Embryonic facial prominence (tissue), 1 donor: ENCODE measurements around the gene BICD1.

Source experiments
- DNase-seq: peaks from one replicate; pipeline ENCODE4 v3.0.0-alpha.2; 2016; ENCODE audit errors: extremely low spot score

The BICD1 gene

DNA sequence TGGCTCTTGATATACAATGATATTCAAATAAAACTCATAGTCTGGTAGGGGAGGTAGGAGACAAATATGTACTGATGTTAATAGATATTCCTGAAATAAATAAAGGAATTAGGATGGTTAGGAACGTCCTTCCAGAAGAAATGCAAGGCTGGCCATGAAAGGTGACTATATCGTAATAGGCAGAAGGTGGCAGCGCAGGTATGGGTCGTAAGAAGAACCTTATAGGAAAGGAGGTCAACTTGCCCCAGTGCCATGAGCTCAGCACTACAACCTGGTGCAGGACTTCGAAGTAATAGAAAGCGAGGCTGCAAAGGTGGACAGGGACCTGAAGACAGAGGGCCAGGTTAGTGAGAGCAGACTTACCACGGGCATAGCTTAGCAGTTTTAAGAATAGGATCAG is 237.4 kb downstream of the BICD1 start:
- no peak for DNase-seq

GRCh38 chr12:32353540-32353939 is 246.9 kb downstream of the BICD1 start:
- DNase-seq = no peak

DNA sequence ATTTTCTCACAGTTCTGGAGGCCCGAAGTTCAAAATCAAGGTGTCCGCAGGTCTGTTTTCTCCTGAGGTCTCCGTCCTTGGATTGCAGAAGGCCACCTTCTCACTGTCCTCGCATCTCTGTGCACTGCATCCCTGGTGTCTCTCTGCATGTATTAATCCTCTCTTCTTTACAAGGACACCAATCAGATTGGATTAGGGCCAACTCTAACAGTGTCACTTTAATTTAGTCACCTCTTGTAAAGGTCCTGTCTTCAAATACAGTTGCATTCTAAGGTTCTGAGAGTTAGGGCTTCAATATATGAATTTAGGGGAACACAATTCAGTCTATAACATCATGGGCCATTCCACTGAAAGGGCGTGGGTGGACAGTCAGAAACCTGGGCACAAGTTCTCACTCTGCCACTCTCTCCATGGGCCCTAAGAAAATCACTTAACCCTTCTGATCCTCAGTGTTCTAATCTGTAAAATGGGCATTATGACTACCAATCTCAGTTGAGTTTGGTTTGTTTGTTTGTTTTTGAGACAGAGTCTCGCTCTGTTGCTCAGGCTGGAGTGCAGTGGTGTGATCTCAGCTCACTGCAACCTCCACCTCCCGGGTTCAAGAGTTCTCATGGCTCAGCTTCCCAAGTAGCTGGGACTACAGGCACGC is 251.1 kb downstream of the BICD1 start:
- DNase-seq = no peak

DNA sequence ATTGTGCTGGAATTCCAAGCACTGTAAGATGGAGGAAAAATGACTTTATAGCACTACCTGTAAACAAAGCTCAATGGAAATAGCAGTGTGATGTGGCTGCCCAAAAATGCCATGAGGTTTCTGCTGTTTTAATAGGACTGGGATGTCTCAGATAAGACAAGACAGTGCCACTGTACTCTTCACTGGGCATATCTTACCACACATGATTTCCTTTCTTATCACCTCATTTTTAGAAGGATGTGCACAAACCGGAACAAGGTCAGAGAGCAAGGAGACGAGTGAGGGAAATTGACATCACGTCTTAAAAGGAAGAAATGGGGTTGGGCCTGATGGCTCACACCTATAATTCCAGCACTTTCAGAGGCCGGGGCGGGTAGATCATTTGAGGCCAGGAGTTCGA is 254.3 kb downstream of the BICD1 start:
- no peak for DNase-seq

DNA sequence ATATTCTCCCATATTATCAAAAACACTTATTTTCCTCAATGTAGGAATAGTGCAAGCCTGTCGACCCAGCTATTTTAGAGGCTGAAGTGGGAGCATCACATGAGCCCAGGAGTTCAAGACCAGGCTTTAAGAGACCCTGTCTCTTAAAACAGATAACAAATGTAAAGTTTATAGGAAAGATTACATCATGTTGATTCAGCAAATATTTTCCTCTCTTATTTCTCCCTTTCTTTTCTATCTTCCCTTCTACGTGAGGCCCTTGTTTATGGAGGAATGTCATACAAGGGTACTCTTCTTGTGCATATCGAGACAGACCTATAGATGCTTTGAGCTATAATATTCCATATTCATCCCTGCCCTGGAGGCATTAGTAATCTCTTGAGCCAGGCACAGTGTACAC is 256.2 kb downstream of the BICD1 start:
- DNase-seq = no peak

DNA sequence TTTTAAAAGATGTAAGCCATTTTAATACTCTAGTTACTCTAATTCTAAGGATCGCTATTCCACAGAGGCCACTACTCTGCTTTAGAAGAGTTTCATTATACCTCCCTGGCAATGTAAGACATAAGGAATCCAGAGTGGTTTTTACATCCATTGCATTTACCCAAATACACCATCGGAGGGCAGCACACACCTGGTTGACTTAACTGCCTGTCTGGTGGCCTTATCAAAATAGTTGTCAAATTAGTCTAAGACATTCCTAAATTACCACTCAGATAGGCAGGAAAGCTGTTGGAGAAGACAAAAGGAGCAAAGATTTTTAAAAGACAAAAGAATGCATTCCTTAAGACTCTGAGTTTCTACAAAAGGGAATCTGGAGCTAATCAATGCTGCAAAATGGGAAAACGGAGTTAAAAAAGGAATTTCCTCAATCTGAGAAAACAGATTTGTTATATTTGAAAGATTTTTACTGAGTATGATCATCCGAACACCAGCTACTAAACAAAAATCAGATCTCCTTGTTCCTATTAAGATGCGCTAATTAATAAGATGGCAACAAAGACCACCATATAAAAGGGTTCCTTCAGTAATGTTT is 258.9 kb downstream of the BICD1 start:
- DNase-seq = peak; percentile 20

GRCh38 chr12:32366714-32367113 is 260.1 kb downstream of the BICD1 start:
- no peak for DNase-seq

DNA sequence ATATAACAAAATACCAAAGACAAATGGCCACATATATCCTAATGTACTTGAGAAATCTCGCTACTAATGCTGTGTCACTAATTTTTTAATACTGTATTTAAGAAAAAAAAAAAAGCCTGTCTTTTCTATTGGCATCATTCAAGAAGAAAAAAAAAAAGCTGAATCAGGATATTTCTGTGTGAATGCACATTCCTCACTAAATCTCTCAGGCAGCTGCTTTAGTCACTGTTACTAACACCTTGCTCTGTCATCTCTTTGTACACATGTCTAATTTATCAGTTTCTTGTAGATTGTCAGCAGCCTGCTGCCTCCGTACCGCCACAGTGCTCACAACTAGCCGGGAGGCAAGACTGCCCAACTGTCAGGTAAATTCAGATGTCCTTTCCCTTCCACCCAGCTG is 260.7 kb downstream of the BICD1 start:
- no peak for DNase-seq

GRCh38 chr12:32369202-32369601 is 262.6 kb downstream of the BICD1 start:
- no peak for DNase-seq

- no peak for DNase-seq
Observed at GRCh38 chr12:32377344-32378055, 270.9 kb downstream of the BICD1 start.

DNA sequence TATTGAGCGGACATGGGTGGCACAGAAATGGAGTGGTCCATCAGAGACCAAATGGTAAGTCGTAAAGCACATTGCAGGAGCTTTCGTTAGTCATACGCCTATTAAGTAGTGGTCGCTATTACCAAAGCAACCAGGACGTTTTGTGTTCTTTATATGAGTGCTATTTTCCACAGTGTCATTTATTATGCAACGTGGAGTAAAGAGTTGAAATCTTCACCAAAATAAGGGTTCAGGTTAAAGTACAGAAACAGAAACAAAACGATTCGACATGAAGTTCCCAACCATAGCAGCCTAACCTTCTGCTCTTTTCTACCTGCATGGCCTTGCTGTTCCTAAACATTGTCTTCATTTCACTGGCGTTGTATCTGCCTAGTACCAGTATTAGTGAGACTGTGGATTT is 272.6 kb downstream of the BICD1 start:
- no peak for DNase-seq

- no peak for DNase-seq
Observed at GRCh38 chr12:32379667-32380066, 273.0 kb downstream of the BICD1 start.

GRCh38 chr12:32382226-32382625 is 275.6 kb downstream of the BICD1 start:
- DNase-seq = no peak

DNA sequence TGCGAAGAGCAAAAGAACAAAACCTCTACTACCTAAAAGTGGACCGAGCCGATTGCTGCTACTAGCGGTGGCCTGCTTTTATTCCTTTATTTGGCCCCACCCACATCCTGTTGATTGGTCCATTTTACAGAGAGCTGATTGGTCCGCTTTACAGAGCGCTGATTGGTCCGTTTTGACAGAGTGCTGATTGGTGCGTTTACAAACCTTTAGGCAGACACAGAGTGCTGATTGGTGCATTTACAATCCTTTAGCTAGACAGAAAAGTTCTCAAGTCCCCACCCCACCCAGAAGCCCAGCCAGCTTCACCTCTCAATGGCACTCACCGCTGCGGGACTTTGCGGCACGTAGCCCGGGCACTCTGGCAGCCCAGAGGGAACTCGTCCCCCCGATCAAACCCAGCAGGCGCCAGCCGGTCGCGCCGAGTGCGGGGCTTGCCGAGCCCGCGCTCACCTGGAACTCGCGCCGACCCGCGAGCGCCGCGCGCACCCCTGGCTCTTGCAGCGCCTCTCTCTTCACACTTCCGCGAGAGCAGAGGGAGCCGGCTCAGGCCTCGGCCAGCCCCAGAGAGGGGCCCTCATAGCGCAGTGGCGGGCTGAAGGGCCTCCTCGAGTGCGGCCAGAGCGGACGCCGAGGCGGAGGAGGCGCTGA is 284.0 kb downstream of the BICD1 start:
- DNase-seq = no peak

DNA sequence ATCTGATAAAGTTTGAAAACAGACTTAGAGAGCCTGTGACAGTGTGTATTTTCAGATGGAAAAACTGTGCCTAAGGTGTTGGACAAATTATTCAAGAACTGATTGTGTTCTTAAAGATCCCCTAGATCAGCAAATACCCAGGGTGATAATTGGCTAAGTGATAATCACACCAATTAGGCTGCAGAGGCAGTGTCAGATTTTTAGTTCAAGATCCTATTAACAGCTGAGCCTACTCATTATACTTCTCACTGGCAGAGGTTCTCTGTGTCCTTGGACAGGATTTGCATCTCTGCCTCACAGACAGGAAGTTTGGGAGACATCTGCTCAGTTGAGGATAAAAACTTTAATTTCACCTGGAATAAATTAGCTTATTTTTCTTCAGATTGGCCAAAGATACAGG is 288.4 kb downstream of the BICD1 start:
- no peak for DNase-seq

DNA sequence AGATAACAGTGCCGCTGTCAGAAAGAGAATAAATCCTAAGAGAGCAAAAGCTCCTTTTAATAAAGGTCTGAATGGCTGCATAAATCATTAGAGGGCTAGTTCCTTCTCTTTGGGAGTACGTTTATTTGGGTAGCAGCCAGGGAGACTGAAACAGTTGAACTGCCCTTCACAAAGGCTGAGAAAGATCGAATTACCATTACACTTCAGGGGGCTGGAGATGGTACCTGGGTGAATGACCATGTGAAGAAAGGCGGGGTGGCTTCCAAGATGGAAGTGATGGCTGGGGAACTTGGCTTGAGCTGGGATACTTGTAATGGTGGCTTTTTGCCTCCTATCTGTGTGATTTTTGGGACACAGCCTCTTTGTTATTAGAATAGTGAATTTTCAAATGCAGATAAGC is 291.0 kb downstream of the BICD1 start:
- no peak for DNase-seq

- DNase-seq = no peak
Observed at GRCh38 chr12:32398181-32398580, 291.5 kb downstream of the BICD1 start.

GRCh38 chr12:32398816-32399369 is 292.2 kb downstream of the BICD1 start:
- DNase-seq = no peak

- peak; percentile 8 for DNase-seq
Observed at GRCh38 chr12:32399370-32400113, 292.9 kb downstream of the BICD1 start, which contains the start of gene FGD4. Gene FGD4, plus strand, starts transcription at chr12:32399558.

DNA sequence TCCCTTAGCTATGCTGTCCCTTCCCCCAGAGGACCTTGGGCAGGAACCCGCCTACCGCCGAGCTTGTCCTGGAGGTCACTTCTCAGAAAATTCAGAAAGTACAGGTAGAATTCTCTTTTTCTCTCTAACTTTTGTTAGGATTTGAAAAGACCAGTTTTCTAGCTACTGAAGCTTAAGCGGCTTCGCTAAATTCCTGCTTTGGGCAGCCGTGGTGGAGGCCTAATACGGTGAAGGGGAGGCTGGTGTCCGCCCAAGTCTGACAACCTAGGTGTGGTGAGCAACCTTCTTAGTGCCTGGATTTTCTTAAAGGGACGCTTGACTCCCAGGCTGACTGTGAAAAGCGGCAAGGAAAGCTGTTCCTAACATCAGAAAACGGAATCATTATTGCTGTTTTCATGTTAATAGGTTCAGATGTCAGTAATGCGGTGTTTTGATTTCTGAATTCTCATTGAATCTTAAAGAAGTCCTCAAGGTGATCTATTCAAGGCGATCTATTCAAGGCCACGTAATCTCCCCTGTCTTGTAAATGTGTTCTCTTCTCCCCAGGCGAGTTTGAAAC is 293.5 kb downstream of the BICD1 start:
- no peak for DNase-seq

DNA sequence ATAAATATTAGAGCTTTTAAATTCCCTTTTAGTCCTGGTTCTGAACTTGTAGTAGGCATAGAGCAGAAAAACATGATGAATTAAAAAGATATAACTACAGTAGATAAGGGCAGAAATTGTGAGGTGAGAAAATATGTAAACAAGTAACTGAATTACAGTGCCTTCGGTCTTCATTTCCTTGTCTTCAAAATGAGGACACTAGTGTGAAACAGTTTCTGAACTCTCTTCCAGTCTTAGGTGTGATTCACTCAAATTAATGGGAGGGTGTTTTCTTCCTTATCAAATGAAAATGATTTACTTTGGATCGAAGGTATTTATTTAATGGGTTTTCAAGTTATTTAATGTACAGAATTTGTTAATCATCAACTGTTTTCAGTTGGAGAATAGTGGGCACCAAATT is 294.2 kb downstream of the BICD1 start:
- no peak for DNase-seq
